ENCODE measurements around the gene TUBB. TPM values are rescaled to one million over a fixed set of nuclear protein-coding genes. Genes with fewer than 3 reads are reported as not detected.
"Not testable (repeated sequence)": the region's sequence is repeated elsewhere in the genome, so short reads cannot be mapped to it uniquely, and the experiment has no call there.

Gene TUBB
- polyA plus RNA-seq, 10 donors: 582 to 1,224 (median 866) TPM

DNA sequence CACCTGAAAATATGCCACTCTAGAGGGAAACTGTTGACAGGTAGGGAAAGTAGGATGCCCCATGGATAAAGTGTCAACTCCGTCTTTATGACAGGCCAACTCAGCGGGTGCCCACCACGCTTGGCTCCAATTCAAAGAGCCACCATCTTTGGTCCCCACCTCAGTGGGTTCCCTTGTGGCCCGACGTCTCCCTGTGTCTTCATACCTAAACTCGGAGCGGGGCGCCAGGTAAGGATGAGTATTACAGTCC lies 3.3 kb upstream of the TUBB start:
- no peak for DNase-seq

DNA sequence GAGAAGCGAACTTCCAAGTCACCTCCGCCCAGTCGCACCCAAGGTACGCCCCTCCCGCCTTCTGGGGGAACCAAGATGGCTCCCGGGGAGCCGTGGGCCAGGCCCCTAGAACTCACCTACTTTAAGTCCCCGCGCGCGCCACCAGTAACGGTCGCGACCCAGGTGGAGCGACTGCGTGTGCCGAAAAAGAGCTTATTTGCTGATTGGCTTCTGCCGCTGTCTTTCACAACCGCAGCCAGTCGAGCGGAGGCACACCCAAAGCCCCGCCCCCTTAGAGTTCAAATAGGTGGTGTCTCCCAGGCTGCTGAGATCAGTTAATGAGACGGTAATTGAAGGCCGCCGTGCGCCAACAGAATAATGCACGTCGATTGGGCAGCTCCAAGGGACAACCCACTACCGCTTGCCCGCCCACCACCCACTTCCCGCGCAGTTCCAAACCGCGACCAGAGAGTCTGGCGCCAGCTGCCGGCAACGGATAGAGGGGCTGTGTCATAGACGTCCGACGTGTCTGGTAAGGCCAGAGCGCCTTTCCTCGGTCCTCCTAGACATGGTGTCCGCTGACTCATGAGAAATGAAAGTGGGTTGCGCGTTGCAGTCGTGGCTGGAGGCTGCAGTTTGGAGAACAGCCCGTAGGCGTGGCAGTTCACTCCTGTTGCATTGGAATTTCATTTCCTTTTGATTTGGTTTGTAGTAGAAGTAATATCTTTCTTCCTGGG lies 2.9 kb upstream of the TUBB start, which contains the start of gene MDC1:
MDC1 (minus strand) TSS at position 153 of the 716 bp plus-strand sequence. CDS start 2,106 bp downstream, outside the sequence.
- DNase-seq: peak; percentile 100

DNA sequence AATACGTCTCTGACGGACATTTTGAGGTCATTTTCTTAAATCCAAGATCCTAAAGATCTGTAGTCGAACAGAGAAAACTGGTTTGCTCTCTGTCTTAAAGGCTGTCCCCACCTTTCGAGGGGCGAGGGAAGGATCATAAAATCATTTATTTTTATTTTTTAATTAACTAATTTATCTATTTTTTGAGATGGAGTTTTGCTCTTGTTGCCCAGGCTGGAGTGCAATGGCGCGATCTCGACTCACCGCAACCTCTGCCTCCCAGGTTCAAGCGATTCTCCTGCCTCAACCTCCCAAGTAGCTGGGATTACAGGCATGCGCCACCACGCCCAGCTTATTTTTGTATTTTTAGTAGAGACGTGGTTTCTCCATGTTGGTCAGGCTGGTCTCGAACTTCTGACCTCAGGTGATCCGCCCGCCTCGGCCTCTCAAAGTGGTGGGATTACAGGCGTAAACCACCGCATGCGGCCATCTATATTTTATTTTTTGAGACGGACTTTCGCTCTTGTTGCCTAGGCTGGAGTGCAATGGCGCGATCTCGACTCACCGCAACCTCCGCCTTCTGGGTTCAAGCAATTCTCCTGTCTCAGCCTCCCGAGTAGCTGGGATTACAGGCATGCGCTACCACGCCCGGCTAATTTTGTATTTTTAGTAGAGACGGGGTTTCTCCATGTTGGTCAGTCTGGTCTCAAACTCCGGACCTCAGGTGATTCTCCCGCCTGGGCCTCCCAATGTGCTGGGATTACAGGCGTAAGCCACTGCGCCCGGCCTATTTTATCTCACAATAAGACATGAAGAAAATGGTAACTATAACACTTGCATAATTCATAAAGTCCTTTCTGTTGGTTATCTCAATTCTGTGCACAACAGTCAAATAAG lies 2.1 kb upstream of the TUBB start:
- DNase-seq: not testable (repeated sequence)

DNA sequence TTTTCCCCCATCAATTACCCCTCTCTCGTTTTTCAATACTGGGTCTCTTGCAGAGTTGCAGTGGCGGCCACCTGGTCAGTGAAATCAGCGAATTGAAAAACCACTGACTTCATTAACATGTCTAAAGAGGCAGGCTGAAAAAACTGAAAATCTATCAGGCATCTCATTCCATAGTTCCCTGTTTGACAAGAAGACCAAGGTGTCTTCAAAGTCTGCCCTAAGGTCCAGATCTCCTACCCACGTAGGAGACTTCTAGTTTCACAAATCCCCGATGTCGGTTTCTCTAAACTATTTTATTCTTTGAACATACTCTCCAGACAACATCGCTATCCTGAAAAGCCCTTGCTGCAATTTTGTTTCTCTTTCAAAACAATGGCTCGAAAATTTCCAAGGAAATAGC lies 796 bp upstream of the TUBB start:
- no peak for DNase-seq

DNA sequence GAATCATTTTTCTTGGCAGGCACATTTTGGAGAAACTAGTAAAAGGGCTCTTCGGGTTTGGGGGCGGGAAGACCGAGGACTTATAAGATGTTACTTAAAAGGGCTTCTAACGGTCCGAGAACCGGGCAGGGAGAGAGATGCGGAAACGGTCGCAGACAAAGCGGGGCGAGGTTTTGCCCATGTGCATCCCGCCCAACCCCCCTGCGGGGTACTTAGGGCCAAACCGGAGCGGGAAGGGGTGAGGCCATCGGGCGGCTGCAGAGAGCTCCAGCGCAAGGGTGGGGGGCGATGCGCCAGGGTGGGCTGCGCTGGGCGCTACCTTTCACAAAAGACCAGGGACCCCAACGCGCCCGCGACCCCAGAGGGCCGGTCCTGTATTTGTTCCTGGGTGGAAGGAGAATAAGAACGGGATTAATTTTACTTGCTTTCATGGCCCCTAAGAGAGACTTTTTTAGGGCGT lies 616 bp downstream of the TUBB start:
- peak; percentile 56 to 80 (median 73) for DNase-seq

DNA sequence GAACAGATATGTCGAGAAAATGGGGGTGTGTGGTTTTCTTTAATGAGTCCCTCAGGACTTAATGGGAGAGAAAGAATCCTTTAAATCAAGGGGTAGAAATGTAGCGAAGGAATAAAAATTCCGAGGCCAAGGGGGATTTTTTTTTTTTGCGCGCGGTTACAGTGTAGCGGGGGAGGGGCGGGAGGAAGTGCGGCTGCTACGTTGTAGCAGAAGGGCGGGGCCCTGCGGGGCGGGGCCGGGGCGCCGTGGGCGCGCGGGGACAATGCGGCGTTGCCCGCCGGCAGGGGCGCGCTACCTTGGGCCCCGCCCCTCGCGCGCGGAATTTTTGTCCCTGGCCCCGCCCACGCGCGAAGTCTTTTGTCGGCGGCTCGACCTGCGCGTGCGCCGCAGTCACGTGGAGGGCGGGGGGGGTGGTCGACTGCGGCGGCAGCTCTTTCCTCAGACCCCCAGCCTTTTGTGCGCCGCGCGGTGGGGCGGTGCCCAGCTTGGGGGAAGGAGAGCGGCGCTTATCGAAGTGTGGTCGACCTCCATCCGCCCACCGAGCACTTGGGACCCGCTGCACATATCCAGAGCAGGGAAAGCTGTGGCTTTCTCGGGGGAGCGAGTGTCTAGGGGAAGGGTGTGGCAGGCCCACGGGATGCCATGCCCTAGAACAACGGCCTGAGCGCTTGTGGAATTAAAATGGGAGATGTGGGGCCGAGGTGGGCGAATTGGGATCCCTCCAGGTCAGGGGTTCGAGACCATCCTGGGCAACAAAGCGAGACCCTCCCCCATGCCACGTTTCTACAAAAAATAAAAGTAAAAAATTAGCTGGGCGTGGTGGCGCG lies 1.3 kb downstream of the TUBB start:
- peak; percentile 91 to 97 (median 96) for DNase-seq

DNA sequence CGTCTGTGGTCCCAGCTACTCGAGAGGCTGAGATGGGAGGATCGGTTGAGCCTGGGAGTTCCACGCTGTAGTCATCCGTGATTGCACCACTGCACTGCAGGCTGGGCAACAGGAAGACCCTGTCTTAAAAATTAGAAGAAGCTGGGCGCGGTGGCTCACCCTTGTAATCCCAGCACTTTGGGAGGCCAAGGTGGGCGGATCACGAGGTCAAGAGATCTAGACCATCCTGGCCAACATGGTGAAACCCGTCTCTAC lies 1.8 kb downstream of the TUBB start:
- DNase-seq: not testable (repeated sequence)

DNA sequence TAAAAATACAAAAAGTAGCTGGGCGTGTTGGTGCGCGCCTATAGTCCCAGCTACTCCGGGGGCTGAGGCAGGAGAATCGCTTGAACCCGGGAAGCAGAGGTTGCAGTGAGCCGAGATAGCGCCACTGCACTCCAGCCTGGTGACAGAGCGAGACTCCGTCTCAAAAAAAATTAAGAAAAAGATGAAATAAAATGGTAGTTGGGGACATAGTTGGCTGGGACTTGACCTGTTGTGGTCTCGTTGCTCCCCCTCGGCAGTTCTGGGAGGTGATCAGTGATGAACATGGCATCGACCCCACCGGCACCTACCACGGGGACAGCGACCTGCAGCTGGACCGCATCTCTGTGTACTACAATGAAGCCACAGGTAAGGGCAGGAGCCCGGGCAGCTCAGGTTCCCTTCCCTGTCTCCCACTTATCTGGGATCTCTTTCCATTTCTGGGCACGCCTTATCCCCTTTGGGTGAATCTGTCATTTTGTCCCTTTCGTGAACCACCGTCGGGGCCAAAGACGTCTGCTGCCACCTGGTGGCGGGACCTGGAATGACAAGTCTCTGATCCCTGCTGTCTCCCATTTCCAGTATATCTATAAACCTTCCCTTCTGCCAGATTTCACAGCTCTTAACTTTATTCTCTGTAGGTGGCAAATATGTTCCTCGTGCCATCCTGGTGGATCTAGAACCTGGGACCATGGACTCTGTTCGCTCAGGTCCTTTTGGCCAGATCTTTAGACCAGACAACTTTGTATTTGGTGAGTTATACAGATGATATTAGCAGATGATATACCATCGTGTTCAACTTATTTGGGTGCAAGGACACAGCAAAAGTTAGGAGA lies 2.3 kb downstream of the TUBB start:
- DNase-seq: peak; percentile 76 to 91 (median 85)

DNA sequence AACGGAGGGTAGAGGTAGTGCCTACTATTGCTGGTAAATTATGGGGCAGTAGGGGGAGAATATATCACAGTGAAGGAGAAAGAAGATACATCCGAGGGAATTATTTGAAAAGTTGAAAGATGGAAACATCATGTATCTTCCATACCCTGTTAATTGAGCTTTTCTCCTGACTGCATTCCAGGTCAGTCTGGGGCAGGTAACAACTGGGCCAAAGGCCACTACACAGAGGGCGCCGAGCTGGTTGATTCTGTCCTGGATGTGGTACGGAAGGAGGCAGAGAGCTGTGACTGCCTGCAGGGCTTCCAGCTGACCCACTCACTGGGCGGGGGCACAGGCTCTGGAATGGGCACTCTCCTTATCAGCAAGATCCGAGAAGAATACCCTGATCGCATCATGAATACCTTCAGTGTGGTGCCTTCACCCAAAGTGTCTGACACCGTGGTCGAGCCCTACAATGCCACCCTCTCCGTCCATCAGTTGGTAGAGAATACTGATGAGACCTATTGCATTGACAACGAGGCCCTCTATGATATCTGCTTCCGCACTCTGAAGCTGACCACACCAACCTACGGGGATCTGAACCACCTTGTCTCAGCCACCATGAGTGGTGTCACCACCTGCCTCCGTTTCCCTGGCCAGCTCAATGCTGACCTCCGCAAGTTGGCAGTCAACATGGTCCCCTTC lies 3.1 kb downstream of the TUBB start:
- not testable (repeated sequence) for DNase-seq

DNA sequence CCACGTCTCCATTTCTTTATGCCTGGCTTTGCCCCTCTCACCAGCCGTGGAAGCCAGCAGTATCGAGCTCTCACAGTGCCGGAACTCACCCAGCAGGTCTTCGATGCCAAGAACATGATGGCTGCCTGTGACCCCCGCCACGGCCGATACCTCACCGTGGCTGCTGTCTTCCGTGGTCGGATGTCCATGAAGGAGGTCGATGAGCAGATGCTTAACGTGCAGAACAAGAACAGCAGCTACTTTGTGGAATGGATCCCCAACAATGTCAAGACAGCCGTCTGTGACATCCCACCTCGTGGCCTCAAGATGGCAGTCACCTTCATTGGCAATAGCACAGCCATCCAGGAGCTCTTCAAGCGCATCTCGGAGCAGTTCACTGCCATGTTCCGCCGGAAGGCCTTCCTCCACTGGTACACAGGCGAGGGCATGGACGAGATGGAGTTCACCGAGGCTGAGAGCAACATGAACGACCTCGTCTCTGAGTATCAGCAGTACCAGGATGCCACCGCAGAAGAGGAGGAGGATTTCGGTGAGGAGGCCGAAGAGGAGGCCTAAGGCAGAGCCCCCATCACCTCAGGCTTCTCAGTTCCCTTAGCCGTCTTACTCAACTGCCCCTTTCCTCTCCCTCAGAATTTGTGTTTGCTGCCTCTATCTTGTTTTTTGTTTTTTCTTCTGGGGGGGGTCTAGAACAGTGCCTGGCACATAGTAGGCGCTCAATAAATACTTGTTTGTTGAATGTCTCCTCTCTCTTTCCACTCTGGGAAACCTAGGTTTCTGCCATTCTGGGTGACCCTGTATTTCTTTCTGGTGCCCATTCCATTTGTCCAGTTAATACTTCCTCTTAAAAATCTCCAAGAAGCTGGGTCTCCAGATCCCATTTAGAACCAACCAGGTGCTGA lies 3.9 kb downstream of the TUBB start:
- DNase-seq: not testable (repeated sequence)

DNA sequence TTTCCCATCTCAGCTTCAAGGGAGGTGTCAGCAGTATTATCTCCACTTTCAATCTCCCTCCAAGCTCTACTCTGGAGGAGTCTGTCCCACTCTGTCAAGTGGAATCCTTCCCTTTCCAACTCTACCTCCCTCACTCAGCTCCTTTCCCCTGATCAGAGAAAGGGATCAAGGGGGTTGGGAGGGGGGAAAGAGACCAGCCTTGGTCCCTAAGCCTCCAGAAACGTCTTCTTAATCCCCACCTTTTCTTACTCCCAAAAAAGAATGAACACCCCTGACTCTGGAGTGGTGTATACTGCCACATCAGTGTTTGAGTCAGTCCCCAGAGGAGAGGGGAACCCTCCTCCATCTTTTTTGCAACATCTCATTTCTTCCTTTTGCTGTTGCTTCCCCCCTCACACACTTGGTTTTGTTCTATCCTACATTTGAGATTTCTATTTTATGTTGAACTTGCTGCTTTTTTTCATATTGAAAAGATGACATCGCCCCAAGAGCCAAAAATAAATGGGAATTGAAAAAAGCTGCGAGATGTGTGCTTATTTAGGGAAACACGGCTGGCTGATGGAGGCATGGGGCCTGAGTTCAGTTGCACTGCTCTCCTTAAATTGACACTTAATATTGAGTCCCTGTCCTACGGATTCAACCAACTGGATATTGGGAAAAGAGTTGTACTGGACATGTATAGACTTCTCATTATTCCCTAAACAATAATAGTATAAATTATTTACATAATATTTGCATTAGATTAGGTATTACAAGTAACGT lies 4.9 kb downstream of the TUBB start:
- no peak for DNase-seq

DNA sequence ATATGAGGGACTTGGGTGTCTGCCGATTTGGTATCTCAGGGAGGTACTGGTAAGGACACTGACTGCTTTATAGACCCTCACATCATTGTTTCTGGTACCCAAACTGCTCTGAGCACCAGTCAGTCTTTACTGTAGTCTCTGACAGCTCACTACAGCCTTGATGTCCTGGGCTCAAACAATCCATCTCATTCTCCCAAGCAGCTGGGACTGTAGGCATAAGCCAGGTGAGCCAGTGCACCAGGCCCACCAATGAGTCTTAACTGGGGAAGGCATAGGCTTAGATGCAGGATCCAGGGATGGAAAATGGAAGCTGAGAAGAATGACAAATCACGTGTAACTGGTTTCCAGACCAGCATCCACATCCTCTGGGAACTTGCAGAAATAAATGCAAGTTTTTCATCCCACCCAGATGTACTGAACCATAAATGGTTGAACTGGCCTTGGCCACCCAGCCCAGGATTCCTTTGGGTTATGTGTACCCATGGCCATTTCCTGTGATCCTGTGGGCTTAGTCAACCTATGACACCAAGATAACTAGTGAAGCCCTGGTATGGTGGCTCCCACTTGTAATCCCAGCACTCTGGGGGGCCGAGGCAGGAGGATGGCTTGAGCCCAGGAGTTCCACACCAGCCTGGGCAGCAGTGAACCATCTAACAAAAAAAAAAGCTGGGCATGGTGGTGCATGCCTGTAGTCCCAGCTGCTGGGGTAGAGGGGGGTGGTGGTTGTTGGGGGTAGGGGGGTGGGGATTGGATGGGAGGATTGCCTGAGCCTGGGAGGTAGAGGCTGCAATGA lies 5.8 kb downstream of the TUBB start:
- DNase-seq: peak in 1 of 3 donors; percentile 27

DNA sequence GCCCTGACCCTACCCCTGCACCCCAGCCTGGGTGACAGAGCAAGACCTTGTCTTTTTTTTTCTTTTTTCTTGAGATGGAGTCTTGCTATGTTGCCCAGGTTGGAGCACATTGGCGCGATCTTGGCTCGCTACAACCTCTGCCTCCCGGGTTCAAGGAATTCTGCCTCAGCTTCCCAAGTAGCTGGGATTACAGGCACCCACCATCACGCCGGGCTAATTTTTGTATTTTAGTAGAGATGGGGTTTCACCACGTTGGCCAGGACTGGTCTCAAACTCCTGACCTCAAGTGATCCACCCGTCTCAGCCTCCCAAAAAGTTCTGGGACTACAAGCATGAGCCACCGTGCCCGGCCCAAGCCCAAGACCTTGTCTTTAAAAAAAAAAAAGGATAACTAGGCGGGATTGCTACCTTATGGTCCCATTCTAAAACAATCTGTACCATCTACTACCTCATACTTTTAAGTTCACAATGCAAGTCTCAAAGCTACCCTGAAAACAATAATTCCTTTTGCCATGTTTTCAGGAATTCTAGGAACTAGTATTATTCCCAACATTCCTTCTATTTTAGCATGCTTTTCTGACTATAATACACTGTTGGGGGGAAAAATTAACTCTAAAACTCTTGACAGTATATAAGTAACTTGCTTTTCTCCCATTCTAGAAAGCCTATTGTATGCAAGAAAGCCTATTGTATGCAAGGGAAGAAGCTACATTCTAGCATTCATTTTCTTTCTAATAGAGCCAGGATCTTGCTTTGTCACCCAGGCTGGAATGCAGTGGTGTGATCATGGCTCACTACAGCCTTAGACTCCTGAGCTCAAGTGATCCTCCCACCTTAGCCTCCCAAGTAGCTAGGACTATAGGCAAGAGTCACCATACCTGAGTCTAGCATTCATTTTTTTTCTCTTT lies 6.6 kb downstream of the TUBB start:
- DNase-seq: no peak

DNA sequence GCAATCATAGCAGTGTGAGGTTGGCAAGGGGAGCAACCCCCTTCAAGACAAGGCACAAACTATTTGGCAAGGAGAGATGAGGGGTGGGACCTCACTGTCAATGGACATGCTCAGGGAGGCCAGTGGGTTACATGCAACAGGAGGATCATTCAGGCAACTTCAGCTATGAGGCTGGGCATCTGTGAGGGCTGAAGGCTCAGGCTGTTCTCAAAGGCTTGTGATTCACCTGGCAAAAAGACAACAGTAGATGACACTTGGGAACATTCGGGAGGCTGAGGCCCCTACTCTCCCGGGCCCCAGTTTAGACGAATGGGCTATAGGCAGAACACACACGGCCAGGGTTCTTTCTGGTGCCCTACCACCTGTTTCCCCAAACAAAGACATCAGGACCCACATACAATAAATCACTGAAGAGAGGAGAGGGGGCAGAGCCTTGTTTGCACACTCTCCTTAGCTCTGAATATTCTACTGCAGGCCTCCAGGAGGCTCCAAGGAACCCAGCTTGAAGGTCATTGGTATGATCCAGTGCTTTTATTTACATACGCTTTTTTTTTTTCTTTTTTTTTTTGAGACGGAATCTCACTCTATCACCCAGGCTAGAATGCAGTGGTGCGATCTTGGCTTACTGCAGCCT lies 7.9 kb downstream of the TUBB start:
- DNase-seq: no peak

DNA sequence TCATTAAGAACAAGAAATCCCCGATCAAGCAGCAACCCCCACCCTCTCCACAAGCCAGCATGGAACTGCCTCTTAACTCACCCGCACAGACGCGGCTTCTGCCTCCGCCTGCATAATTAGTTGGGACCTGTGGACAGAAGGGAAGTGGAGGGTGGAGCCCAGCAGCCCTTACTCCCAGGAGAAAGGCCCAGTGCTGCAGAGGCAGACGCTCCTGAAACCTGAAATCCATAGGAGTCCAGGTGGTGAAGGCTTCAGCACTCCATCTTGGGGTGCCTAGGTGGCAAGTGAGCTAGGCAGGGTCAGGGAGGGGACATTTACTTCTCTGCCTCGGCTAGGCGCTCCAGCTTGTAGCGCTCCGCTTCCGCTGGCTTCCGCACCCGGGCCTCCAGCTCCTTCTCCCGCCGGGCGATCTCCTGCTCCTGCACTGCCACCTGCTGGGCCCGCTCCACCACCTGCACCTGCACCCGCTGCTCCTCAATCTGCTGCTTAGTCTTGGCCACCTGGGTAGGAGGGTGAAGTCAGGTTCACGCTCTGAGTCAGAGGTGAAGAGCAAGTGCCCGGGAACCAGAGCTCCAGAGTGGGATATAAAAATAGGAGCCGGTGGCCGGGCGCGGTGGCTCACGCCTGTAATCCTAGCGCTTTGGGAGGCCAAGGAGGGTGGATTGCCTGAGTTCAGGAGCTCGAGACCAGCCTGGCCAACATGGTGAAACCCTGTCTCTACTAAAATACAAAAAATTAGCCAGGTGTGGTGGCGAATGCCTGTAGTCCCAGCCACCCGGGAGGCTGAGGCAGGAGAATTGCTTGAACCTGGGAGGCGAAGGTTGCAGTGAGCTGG lies 10.7 kb downstream of the TUBB start:
- DNase-seq: peak; percentile 25 to 72 (median 43)
